ENCODE data around the gene NAB2.
"Not testable (repeated sequence)": the region's sequence is repeated elsewhere in the genome, so short reads cannot be mapped to it uniquely, and the experiment has no call there.

Gene NAB2

GRCh38 chr12:57069523-57069922 is 19.4 kb upstream of the NAB2 start:
- peak; percentile 86 for DNase-seq

DNA sequence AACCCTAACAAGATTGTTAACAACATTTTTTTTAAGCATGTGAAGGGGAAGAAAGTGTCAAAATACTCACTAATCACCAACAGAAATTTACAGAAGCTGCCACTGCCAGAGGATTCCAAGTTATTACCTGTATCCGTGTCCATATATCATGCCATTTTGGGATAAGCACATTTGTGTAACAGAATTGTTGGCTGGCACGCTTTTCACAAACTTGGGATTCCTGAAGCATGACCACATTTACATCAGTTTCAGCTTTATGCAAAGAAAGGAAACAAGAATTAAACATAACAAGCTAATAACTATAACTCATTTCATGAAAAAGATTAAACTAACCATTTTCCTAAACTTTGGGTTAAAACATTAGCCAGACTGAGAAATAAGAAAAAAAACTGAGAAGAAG is 16.3 kb upstream of the NAB2 start:
- DNase-seq: no peak

GRCh38 chr12:57073566-57074450 is 15.1 kb upstream of the NAB2 start:
- not testable (repeated sequence) for DNase-seq

DNA sequence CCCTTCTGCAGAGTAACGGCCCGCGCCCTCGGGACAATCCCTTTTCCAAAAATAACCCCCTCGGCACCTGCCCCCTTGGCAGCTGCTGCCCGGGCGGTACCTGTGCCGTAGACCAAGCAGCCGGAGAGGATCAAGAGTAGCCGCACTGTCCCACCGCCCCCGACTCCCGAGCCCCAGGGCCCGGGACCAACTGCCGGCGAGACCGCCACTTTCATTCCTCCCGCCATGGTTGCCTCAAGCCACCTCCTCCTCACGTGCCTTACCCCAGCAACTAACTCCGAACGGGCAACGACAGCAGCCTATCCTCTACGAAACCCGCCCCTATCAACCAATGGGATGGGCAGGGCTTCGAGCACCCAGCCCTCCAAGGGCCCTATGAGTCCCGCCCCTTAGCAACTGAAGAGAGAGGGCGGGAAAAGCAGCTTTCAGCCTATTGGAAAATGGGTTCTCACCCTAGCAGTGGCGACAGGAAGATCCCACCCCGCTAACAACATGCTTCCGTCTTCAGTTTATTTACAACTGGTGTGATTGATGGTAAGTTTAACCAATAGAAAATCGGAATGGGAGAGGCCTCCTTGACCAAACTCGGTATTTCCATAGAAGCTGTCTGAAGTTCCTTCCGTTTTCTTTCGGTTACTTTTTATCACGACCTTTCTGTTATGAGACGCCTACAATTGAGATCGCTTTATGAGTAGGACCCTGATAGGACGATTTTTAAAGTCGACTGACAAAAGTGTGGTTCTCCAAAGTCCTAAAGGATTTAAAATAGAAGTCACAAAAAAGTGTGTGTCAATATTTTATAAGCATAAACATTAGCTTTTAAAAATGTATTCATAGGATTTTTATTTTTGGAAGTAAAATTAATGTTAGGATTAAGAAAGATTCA is 10.2 kb upstream of the NAB2 start, which contains the start of gene NEMP1:
NEMP1 (minus strand) TSS at position 273 of the 886 bp plus-strand sequence; CDS start at position 227, 46 bp downstream.
- DNase-seq: peak; percentile 99

- DNase-seq: no peak
Observed at GRCh38 chr12:57079821-57080220, 9.1 kb upstream of the NAB2 start.

- DNase-seq: no peak
Observed at GRCh38 chr12:57080855-57081254, 8.1 kb upstream of the NAB2 start.

DNA sequence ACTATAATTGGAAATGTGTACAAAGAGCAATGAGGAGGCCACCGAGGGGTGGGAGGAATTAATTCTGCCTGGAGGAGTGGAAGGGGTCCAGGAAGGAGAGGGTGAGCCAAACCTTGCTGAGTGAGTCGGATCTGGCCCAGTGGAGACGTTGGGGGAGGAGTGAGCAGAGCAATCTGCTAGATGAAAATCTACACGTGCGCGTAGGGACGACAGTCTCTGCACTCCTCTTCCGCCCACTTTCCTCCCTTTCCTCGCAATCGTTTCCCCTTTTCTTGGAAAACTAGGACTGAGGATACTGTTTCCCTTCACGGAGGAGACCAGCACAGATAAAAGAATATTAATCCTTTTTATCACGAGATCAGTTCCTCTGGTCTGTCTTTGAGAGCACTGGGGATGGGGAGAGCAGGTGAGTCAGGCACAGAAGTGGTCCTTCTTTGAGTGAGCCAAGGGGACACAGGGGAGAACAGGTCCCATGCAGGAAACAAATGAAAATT is 2.9 kb upstream of the NAB2 start:
- no peak for DNase-seq

GRCh38 chr12:57086493-57087009 is 2.4 kb upstream of the NAB2 start:
- peak; percentile 58 for DNase-seq

DNA sequence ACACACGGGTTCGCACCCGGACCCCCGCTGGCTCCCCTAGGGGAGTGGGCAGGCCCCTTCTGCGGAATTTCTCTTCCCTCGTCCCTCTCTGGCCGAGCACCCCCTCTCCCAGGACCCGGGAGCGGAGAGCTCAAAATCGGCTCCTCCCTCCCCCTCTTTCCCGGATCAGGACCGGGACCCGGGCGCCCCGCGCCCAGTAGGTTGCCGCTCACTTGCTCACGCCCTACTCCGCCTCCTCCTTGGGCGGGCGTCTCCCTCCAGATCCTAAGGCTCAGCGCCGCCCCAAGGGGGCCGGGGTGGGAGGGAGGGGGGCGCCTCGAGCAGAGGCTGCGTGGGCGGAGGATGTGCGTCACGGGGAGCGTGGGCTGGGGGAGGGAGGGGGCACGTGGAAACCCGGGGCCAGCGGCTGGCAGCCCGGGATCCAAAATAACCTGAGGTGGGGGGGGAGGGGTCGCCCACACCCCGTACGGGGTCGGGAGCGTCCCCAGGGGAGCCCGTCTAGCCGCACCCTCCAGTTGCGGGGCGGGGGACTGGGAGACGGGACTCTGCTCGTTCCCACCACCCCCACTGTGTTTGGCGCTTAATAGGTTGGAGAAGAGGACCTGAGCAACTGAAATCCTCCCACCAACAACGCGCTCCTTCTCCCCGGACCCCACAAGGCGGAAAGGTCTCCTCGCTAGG is 1.8 kb upstream of the NAB2 start:
- peak; percentile 92 for DNase-seq

DNA sequence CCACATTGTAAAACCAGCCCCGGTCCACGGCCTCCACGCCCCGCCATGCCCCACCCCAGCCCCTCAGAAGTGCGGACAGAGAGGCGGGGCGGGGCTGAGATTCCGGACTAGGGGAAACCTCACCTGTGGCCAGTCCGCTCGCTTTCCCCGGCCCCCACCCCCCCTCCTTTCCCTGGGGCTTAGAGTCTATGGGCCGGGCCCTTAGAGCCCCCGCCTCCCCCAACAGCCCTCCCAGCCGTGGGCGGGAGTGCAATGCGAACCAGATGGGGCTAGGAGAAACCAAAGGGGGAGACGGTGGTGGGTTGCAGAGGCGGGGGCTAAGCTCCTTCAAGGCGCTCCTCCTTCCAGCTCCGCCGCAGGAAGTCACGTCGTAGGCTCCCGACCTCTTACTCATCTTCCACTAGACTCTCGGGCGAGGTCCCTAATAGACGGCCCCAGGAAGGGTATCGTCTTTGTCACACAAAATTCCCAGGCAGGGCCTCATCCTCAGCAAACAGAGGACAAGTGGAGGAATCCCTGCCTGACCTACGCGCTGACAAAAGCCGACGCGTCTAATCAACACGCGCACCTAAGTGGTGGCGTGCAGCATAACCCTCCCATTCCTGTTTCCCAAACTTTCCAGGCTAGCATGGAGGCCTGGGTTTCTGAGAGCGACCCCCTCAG is 1.1 kb upstream of the NAB2 start:
- DNase-seq: peak; percentile 80

DNA sequence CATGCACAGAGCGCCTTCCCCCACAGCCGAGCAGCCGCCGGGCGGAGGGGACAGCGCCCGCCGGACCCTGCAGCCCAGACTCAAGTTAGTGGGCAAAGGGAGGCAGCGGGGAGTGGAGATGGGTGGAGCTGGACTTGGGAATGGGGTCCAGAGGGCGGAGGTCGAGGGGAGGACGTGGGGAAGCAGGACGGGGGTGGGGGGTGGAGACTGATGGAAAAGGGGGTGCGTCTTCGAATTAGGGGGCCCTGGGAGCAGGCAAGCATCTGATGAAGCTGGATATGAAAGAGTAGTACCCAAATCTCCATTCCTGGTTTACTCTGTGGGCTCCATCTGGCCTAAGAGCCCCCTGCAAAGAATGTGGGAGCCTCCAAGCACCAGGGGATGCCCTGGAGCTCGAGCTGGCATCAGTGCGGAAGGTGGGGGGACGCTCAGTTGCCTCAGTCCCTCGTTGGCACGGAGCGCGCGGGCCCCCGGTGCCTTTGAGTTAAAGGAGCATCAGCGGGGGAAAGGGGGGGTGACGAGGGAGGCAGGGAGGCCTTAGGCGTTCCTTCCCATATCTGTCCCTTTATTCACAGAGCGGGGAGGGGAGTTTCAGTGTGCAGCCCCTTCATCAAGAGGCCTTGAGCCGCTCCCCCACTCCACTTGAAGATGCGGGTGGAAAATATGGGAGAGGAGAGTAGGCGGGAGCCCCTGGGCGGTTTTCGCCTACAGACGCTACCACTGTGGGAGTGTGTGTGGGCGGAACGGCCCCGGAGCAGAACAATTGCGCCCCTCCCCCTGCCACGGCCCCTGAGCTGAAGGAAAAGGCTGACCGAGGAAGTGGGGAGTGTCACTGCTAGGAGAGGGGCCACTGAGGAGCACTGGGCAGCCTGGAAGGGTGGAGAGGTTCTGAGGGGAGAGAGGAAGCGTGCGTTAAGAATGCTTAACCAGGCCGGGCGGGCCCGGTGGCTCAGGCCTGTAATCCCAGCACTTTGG is 644 bp downstream of the NAB2 start:
- DNase-seq: peak; percentile 46

- no peak for DNase-seq
Observed at GRCh38 chr12:57090490-57090889, 1.6 kb downstream of the NAB2 start.

GRCh38 chr12:57090924-57091637 is 2.2 kb downstream of the NAB2 start:
- DNase-seq: no peak

DNA sequence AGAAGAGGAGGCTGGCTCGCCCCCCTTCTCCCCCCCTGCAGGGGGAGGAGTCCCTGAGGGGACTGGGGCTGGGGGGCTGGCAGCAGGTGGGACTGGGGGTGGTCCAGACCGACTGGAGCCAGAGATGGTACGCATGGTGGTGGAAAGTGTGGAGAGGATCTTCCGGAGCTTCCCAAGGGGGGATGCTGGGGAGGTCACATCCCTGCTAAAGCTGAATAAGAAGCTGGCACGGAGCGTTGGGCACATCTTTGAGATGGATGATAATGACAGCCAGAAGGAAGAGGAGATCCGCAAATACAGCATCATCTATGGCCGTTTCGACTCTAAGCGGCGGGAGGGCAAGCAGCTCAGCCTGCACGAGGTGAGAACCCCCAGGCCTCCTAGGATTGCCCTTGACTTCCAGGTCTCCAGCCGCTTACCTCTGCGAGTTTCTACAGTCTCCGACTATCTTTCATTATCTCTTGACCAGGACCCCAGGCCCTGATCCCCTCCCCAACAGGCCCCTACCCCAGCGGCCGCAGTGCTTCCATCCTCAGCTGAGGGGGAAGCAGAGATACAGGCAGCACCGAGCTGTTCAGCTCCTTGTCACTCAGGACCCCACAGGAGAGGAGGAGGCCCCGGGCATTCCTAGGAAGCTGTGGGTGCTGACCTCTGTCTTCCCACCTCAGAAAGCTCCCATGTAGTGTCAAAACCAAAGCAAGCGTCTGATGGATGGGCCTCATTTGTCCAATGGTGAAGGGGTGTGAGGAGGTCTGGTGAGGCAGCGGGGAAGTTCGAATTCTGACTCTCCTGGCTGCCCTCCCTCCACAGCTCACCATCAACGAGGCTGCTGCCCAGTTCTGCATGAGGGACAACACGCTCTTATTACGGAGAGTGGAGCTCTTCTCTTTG is 3.0 kb downstream of the NAB2 start:
- DNase-seq: no peak

GRCh38 chr12:57092529-57092862 is 3.6 kb downstream of the NAB2 start:
- DNase-seq: no peak

GRCh38 chr12:57092876-57093414 is 4.0 kb downstream of the NAB2 start:
- DNase-seq: no peak

GRCh38 chr12:57093415-57094207 is 4.7 kb downstream of the NAB2 start:
- DNase-seq: peak; percentile 66
